ENCODE data around the gene DGKB. TPM values are rescaled to one million over a fixed set of nuclear protein-coding genes. Genes with fewer than 3 reads are reported as not detected.

The DGKB gene
- total RNA-seq, 1 experiment from 2014 or later: 1.9 TPM

DNA sequence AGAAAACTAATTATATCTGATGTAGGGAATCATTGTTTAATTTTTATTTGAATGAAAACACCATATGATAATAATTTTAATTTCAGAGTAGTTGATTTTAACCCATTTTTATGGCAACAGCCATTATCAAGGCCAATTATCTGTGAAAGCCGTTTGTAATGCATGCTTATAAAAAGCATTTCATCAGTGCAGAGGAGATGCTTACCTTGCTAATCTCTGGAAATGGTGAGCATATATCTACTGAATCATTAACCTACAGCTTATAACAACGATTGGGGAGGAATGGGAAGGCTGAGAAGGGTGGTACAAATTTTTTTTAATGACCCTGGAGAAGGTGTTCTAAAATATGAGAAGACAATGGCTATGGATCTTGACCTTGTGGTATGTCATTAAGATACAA lies 235.6 kb downstream of the DGKB start:
- H3K27ac Mint-ChIP-seq: no peak overlapping the region
- no peaks in the 10 kb centered on the region for H3K4me1 Mint-ChIP-seq
- no peak for ATAC-seq
- no peak overlapping the region for H3K4me3 Mint-ChIP-seq
- no peaks in the 10 kb centered on the region for H3K27me3 Mint-ChIP-seq (ENCODE audit: low read depth)
- H3K9me3 Mint-ChIP-seq: no peaks in the 10 kb centered on the region
- ChIA-PET POLR2A (no interaction called here), CTCF (no interaction called here)
- no peak for DNase-seq (ENCODE audit: low spot score)
- no peaks in the 10 kb centered on the region for H3K36me3 Mint-ChIP-seq
- TF ChIP-seq, protein P1, sequence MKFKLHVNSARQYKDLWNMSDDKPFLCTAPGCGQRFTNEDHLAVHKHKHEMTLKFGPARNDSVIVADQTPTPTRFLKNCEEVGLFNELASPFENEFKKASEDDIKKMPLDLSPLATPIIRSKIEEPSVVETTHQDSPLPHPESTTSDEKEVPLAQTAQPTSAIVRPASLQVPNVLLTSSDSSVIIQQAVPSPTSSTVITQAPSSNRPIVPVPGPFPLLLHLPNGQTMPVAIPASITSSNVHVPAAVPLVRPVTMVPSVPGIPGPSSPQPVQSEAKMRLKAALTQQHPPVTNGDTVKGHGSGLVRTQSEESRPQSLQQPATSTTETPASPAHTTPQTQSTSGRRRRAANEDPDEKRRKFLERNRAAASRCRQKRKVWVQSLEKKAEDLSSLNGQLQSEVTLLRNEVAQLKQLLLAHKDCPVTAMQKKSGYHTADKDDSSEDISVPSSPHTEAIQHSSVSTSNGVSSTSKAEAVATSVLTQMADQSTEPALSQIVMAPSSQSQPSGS (CRISPR knock-in tag; IDR thresholded peaks at IDR 0.05; ENCODE audit: borderline replicate concordance, low read depth): no peak
- TF ChIP-seq NFE2L1 (CRISPR knock-in tag; IDR thresholded peaks at IDR 0.05): no peak
- TF ChIP-seq ZNF396 (CRISPR knock-in tag; IDR thresholded peaks at IDR 0.05; ENCODE audit: borderline replicate concordance): no peak
- no peak for TF ChIP-seq KAT7 (CRISPR knock-in tag; IDR thresholded peaks at IDR 0.05; ENCODE audit: borderline replicate concordance)
- TF ChIP-seq ZNF423 (CRISPR knock-in tag; IDR thresholded peaks at IDR 0.05): no peak
- no peak for TF ChIP-seq JAZF1 (CRISPR knock-in tag; IDR thresholded peaks at IDR 0.05)
- no peak for TF ChIP-seq ZBTB21 (CRISPR knock-in tag; IDR thresholded peaks at IDR 0.05; ENCODE audit: borderline replicate concordance)
- TF ChIP-seq SOX15 (CRISPR knock-in tag; IDR thresholded peaks at IDR 0.05): no peak
- TF ChIP-seq, protein P2, sequence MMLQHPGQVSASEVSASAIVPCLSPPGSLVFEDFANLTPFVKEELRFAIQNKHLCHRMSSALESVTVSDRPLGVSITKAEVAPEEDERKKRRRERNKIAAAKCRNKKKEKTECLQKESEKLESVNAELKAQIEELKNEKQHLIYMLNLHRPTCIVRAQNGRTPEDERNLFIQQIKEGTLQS (CRISPR knock-in tag; conservative IDR thresholded peaks at IDR 0.05): no peak

DNA sequence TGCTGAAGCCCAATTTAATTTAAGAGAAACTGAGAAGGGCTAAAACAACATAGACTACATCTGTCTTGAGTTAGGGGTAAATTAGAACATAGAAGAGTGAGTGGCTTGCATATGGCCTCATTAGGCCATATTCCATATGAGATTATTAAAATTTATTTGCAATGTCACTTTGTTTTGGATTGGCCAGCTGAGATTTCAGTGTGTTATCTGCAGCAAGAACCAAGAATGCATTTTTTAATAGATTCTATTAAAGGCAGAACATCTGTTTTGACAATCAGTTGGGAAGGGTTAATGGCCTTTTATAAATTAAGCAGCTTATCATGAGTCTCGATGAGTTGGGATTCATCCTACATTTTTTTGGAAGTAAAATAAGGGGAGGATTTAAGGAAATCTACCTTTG lies 236.2 kb downstream of the DGKB start:
- DNase-seq (ENCODE audit: low spot score) (no peak), ATAC-seq (no peak)
- ChIA-PET POLR2A (no interaction called here), CTCF (no interaction called here)
- no peak overlapping the region for H3K4me3 Mint-ChIP-seq
- no peaks in the 10 kb centered on the region for H3K4me1 Mint-ChIP-seq
- no peaks in the 10 kb centered on the region for H3K36me3 Mint-ChIP-seq
- no peaks in the 10 kb centered on the region for H3K27me3 Mint-ChIP-seq (ENCODE audit: low read depth)
- no peak overlapping the region for H3K27ac Mint-ChIP-seq
- TF ChIP-seq NR1H2 (CRISPR knock-in tag; IDR thresholded peaks at IDR 0.05): no peak
- no peak for TF ChIP-seq CREM (CRISPR knock-in tag; IDR thresholded peaks at IDR 0.05)
- TF ChIP-seq, protein P3, sequence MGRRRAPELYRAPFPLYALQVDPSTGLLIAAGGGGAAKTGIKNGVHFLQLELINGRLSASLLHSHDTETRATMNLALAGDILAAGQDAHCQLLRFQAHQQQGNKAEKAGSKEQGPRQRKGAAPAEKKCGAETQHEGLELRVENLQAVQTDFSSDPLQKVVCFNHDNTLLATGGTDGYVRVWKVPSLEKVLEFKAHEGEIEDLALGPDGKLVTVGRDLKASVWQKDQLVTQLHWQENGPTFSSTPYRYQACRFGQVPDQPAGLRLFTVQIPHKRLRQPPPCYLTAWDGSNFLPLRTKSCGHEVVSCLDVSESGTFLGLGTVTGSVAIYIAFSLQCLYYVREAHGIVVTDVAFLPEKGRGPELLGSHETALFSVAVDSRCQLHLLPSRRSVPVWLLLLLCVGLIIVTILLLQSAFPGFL (CRISPR knock-in tag; IDR thresholded peaks at IDR 0.05; ENCODE audit: borderline replicate concordance): no peak
- TF ChIP-seq TP53 (CRISPR knock-in tag; IDR thresholded peaks at IDR 0.05): no peak
- TF ChIP-seq IRF2 (CRISPR knock-in tag; IDR thresholded peaks at IDR 0.05; ENCODE audit: borderline replicate concordance, low read depth): no peak
- TF ChIP-seq RORB (CRISPR knock-in tag; IDR thresholded peaks at IDR 0.05): no peak
- no peak for TF ChIP-seq NFE2L1 (CRISPR knock-in tag; IDR thresholded peaks at IDR 0.05)
- TF ChIP-seq OVOL2 (CRISPR knock-in tag; IDR thresholded peaks at IDR 0.05; ENCODE audit: borderline replicate concordance): no peak
- no peak for TF ChIP-seq GRHL2 (CRISPR knock-in tag; IDR thresholded peaks at IDR 0.05; ENCODE audit: insufficient replicate concordance, severe bottlenecking)
- TF ChIP-seq, protein P4, sequence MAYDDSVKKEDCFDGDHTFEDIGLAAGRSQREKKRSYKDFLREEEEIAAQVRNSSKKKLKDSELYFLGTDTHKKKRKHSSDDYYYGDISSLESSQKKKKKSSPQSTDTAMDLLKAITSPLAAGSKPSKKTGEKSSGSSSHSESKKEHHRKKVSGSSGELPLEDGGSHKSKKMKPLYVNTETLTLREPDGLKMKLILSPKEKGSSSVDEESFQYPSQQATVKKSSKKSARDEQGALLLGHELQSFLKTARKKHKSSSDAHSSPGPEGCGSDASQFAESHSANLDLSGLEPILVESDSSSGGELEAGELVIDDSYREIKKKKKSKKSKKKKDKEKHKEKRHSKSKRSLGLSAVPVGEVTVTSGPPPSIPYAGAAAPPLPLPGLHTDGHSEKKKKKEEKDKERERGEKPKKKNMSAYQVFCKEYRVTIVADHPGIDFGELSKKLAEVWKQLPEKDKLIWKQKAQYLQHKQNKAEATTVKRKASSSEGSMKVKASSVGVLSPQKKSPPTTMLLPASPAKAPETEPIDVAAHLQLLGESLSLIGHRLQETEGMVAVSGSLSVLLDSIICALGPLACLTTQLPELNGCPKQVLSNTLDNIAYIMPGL (CRISPR knock-in tag; IDR thresholded peaks at IDR 0.05): no peak
- no peak for TF ChIP-seq SP1 (CRISPR knock-in tag; conservative IDR thresholded peaks at IDR 0.05)
- TF ChIP-seq ZNF232 (CRISPR knock-in tag; IDR thresholded peaks at IDR 0.05): no peak
- TF ChIP-seq, protein P5, sequence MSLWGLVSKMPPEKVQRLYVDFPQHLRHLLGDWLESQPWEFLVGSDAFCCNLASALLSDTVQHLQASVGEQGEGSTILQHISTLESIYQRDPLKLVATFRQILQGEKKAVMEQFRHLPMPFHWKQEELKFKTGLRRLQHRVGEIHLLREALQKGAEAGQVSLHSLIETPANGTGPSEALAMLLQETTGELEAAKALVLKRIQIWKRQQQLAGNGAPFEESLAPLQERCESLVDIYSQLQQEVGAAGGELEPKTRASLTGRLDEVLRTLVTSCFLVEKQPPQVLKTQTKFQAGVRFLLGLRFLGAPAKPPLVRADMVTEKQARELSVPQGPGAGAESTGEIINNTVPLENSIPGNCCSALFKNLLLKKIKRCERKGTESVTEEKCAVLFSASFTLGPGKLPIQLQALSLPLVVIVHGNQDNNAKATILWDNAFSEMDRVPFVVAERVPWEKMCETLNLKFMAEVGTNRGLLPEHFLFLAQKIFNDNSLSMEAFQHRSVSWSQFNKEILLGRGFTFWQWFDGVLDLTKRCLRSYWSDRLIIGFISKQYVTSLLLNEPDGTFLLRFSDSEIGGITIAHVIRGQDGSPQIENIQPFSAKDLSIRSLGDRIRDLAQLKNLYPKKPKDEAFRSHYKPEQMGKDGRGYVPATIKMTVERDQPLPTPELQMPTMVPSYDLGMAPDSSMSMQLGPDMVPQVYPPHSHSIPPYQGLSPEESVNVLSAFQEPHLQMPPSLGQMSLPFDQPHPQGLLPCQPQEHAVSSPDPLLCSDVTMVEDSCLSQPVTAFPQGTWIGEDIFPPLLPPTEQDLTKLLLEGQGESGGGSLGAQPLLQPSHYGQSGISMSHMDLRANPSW (CRISPR knock-in tag; conservative IDR thresholded peaks at IDR 0.05; ENCODE audit: low read depth): no peak
- no peak for TF ChIP-seq FOXP1 (CRISPR knock-in tag; IDR thresholded peaks at IDR 0.05; ENCODE audit: borderline replicate concordance)
- TF ChIP-seq, protein P1 (CRISPR knock-in tag; IDR thresholded peaks at IDR 0.05; ENCODE audit: borderline replicate concordance, low read depth): no peak
- TF ChIP-seq ZNF317 (CRISPR knock-in tag; IDR thresholded peaks at IDR 0.05; ENCODE audit: borderline replicate concordance, low read depth): no peak
- no peak for TF ChIP-seq ZNF219 (CRISPR knock-in tag; IDR thresholded peaks at IDR 0.05; ENCODE audit: borderline replicate concordance)
- TF ChIP-seq, protein P6, sequence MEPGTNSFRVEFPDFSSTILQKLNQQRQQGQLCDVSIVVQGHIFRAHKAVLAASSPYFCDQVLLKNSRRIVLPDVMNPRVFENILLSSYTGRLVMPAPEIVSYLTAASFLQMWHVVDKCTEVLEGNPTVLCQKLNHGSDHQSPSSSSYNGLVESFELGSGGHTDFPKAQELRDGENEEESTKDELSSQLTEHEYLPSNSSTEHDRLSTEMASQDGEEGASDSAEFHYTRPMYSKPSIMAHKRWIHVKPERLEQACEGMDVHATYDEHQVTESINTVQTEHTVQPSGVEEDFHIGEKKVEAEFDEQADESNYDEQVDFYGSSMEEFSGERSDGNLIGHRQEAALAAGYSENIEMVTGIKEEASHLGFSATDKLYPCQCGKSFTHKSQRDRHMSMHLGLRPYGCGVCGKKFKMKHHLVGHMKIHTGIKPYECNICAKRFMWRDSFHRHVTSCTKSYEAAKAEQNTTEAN (CRISPR knock-in tag; IDR thresholded peaks at IDR 0.05): no peak
- TF ChIP-seq MXD4 (CRISPR knock-in tag; IDR thresholded peaks at IDR 0.05; ENCODE audit: borderline replicate concordance): no peak
- no peaks in the 10 kb centered on the region for H3K9me3 Mint-ChIP-seq
